HG03442 (cell line): ENCODE data around the gene FUS.
"Not testable (repeated sequence)": the region's sequence is repeated elsewhere in the genome, so short reads cannot be mapped to it uniquely, and the experiment has no call there.

Experiments
- ATAC-seq: cut with Tn5 transposase; IDR thresholded peaks from one replicate; pipeline ENCODE4 v1.9.1; 2021; ENCODE audit warnings: mild to moderate bottlenecking, moderate library complexity; ENCODE audit not compliant: unreplicated experiment

The FUS gene

DNA sequence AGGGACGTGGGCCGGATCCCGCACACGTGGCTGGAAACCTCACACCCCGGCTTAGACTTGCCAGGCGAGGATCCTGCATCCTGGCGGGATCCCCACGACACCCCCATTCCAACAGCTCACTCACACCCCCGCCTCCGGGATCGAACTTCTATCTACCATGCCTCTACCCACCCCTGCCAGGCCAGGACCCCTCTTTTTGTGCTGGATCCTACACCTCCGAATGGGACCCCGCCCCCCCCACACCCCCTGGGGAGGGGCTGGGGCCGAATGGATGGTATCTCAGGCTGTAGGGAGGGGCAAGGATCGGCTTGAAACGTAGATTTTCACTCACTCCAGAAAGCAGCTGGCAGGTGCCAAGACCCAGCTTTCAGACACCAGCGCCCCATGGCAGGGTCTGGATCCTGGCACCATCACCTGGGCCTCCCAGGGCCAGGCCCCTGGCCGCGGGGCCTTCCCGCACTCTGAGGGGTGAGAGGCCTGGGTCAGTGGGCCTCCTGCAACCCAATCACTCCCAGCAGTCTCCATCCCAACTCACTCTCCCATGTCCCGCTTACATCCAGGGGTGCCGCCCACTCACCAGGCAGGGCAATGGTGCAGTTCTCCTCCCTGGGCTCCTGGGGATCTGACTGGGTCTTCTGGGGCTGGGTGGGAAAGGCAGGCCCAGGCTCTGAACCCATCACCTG lies 36.8 kb upstream of the FUS start:
- no peak for ATAC-seq

- no peak for ATAC-seq
Observed at GRCh38 chr16:31143694-31144148, 36.2 kb upstream of the FUS start.

- ATAC-seq, result not testable (repeated sequence)
Observed at GRCh38 chr16:31144418-31144817, 35.5 kb upstream of the FUS start.

DNA sequence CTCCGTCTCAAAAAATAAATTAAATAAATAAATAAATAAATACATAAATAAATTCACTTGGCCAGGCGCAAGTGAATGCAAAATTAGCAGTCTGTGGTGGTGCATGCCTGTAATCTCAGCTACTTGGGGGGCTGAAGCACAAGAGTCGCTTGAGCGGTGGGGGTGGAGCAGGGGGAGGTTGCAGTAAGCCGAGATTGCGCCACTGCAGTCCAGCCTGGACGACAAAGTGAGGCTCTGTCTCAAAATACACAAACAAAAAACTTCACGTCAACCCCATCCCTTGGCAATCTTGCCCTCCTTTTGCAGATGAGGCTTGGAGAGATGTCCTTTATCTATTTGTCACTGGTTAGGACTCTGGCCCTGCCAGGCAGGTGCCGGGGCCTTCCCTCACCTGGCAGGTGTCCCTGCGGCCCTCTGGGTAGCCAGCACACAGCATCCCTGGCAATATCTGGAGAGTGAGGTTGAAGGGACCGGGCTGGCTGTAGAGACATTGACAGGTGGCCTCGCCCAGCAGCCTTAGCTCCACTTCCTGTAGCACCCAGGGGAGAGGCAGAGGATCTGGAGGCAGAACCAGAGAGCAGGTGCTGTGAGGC lies 34.4 kb upstream of the FUS start:
- no peak for ATAC-seq

- ATAC-seq, result no peak
Observed at GRCh38 chr16:31147574-31147973, 32.4 kb upstream of the FUS start.

- ATAC-seq, result no peak
Observed at GRCh38 chr16:31148281-31148728, 31.6 kb upstream of the FUS start.

- ATAC-seq, result no peak
Observed at GRCh38 chr16:31148896-31149295, 31.0 kb upstream of the FUS start.

GRCh38 chr16:31149332-31149731 lies 30.6 kb upstream of the FUS start:
- ATAC-seq, result no peak

- ATAC-seq, result no peak
Observed at GRCh38 chr16:31149894-31150890, 29.7 kb upstream of the FUS start, which contains the start of gene PRSS36. TSS of gene PRSS36 (minus strand) at chr16:31150066. CDS start at chr16:31150035, 31 bp downstream.

DNA sequence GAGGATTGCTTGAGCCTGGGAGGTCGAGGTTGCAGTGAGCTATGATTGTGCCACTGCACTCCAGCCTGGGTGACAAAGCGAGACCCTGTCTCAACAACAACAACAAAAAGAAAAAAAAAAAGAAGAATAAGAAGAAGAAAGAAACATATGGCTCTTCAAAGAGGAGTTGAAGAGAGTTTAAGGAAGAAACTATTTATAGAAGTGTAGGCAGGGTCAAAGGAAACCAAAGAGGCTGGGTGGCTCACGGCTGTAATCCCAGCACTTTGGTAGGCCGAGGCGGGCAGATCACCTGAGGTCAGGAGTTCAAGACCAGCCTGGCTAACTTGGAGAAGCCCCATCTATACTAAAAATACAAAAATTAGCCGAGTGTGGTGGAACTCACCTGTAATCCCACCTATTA lies 29.0 kb upstream of the FUS start:
- not testable (repeated sequence) for ATAC-seq

GRCh38 chr16:31157136-31157535 lies 22.8 kb upstream of the FUS start:
- ATAC-seq, result no peak

DNA sequence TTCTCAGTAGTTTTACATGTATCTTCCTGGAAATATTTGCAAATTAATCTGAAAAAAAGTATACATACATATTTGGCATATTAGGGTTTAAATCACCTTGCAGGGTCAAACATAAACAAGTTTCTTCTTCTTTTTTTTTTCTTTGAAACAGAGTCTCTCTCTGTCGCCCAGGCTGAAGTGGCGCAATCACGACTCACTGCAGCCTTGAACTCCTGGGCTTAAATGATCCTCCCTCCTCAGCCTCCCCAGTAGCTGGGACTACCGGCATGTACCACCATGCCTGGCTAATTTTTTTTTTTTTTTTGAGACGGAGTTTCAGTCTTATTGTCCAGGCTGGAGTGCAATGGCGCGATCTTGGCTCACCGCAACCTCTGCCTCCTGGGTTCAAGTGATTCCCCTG lies 12.6 kb upstream of the FUS start:
- no peak for ATAC-seq

GRCh38 chr16:31168848-31169247 lies 11.1 kb upstream of the FUS start:
- ATAC-seq, result no peak

GRCh38 chr16:31170048-31170447 lies 9.9 kb upstream of the FUS start:
- not testable (repeated sequence) for ATAC-seq

- ATAC-seq, result no peak
Observed at GRCh38 chr16:31177136-31177535, 2.8 kb upstream of the FUS start.

DNA sequence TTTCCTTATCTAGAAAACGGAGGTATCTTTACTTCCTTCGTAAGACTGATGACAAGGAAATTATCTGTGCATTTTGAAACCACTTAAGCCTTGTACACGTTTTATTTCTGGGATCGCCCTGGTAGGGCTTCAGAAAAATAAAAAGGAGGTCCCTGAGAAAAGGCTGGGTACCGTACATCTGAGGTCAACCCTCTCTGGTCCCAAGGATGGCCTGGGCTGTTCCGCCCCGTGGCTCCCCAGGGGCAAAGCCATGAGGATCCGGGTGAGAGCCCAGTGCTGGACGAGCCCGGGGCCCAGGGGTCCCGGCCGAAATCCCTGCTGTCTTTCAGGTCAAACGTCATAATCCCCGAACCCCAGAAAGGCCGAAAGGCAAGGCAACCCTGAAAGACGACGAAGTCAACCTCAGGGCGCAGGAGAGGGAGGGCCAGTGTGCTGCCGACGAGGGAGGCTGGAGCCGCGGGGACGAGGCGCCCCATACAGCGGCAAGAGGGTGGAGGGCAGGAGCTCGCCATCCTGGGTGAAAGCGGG lies 656 bp upstream of the FUS start:
- no peak for ATAC-seq

- ATAC-seq, result no peak
Observed at GRCh38 chr16:31181102-31181830, 1.3 kb downstream of the FUS start.

GRCh38 chr16:31182391-31182790 lies 2.5 kb downstream of the FUS start:
- no peak for ATAC-seq

DNA sequence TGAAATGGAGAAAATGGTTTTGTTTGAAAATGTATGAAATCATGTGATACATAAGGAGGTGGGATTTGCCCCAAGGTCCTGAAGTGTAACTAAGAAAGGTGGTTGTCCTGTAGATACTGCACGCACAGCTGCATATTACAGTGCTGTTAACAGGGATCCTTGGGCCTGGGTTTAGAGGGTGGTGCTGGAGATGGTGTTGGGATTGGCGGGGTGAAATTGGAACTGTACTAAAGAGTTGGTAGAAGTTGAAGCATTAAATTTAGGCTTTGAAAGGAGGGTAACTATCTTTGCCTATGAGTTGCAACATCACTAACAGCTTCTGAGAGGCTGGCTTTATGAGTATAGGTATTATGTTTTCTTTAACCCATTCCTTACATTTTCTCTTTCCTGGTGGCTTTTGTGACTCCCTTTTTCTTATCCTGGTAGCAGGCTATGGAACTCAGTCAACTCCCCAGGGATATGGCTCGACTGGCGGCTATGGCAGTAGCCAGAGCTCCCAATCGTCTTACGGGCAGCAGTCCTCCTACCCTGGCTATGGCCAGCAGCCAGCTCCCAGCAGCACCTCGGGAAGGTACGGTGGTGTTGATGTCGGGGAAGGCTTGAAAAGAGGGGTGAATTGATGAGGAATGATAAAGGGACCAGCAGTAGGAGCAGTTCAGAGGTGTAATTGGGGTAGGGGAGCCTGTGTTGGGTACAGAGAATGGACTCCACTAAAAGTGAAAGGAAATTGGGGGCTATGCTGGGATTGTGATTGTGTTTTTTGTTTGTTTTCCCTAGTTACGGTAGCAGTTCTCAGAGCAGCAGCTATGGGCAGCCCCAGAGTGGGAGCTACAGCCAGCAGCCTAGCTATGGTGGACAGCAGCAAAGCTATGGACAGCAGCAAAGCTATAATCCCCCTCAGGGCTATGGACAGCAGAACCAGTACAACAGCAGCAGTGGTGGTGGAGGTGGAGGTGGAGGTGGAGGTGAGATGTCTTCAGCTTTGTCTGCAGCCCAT lies 3.8 kb downstream of the FUS start:
- ATAC-seq, result no peak
